ENCODE measurements around the gene ZFHX3. TPM values are rescaled to one million over a fixed set of nuclear protein-coding genes. Genes with fewer than 3 reads are reported as not detected.

ZFHX3 gene
- total RNA-seq, 1 experiment from 2014 or later, result 1.5 TPM

GRCh38 chr16:72940886-72941285 is 107.0 kb downstream of the ZFHX3 start:
- no peak overlapping the region for H3K23ac ChIP-seq (ENCODE audit: insufficient read length, low read depth, low read length)
- H3K79me2 ChIP-seq (ENCODE audit: insufficient read depth, low read length), result no peaks in the 10 kb centered on the region
- H3K4ac ChIP-seq (ENCODE audit: low read depth, low read length), result no peak overlapping the region
- H3K9ac ChIP-seq (ENCODE audit: extremely low read depth, insufficient read length, low read length), result no peak overlapping the region
- H4K5ac ChIP-seq (ENCODE audit: insufficient read length, low read depth, low read length), result no peak overlapping the region
- WGBS (ENCODE audit: extremely low coverage, insufficient read length, low lambda C conversion rate), result no CpG with 5 or more reads among the region's 5 CpGs
- Mint-ChIP-seq H3K27me3 (ENCODE audit: low read depth) (peaks cover 3% of the 10 kb centered on the region), H3K4me3 (no peak overlapping the region), H3K36me3 (ENCODE audit: insufficient read depth in 1 of 3, low read depth in 3 of 3) (no peaks in the 10 kb centered on the region; a peak in 1 of 7 replicates), H3K4me1 (peaks cover 46 to 49% of the 10 kb centered on the region in 2 experiments), H3K27ac (no peak overlapping the region), H3K9me3 (peaks cover 0 to 4% of the 10 kb centered on the region in 2 experiments; a peak in 2 of 5 replicates)
- peaks cover 2% of the 10 kb centered on the region; the same call in 1 of the 2 replicates for H3K4me1 ChIP-seq (ENCODE audit: insufficient read depth, low read length)
- no peak overlapping the region for H3K14ac ChIP-seq (ENCODE audit: insufficient read depth, low read length)
- no peak overlapping the region for H2BK120ac ChIP-seq (ENCODE audit: low read depth, low read length, poor library complexity, severe bottlenecking)
- no peak overlapping the region for H3K56ac ChIP-seq (ENCODE audit: insufficient read length, low read depth, low read length)
- H3K9me3 ChIP-seq (ENCODE audit: control insufficient read depth, low read depth, low read length), result no peaks in the 10 kb centered on the region
- no peak overlapping the region for H2BK5ac ChIP-seq (ENCODE audit: insufficient read length, low read length)
- H3K27me3 ChIP-seq (ENCODE audit: insufficient read depth, low read length), result no peaks in the 10 kb centered on the region
- no peak overlapping the region for H4K8ac ChIP-seq (replicated peaks; ENCODE audit: insufficient read length, low read depth, low read length)
- no peaks in the 10 kb centered on the region for H3K79me1 ChIP-seq (ENCODE audit: insufficient read depth, low read depth, low read length, poor library complexity, severe bottlenecking)
- no peak overlapping the region for H3K4me2 ChIP-seq (ENCODE audit: insufficient read depth, insufficient read length, low read length)
- no peaks in the 10 kb centered on the region for H3K23me2 ChIP-seq (ENCODE audit: insufficient read length, low read depth, low read length, poor library complexity, severe bottlenecking)
- no peak overlapping the region for H4K91ac ChIP-seq (ENCODE audit: insufficient read length, low read depth, low read length)
- no peak overlapping the region for H2AFZ ChIP-seq (ENCODE audit: low read length)
- H2AK5ac ChIP-seq (ENCODE audit: insufficient read length, low read length), result no peak overlapping the region
- H2BK20ac ChIP-seq (ENCODE audit: low read depth, low read length, poor library complexity, severe bottlenecking), result no peak overlapping the region
- no peak for TF ChIP-seq CTCF (conservative IDR thresholded peaks at IDR 0.05)
- no peak overlapping the region for H3T11ph ChIP-seq (ENCODE audit: low read length)
- no peak for DNase-seq
- H2BK12ac ChIP-seq (ENCODE audit: insufficient read length, low read depth, low read length), result no peak overlapping the region
- H3K27ac ChIP-seq (ENCODE audit: insufficient read length, low read depth, low read length), result no peak overlapping the region
- no peak overlapping the region for H2BK15ac ChIP-seq (ENCODE audit: low read depth, low read length)
- H4K20me1 ChIP-seq (ENCODE audit: control insufficient read depth, insufficient read depth, insufficient read length), result no peaks in the 10 kb centered on the region
- no peak overlapping the region for H3K18ac ChIP-seq (ENCODE audit: insufficient read length, low read depth, low read length)

Data from H9 (cell line).